NCI-H2081 (cell line): ENCODE measurements around the gene GNAZ.

ENCODE experiments used
- DNase-seq, 2 experiments: peaks; one replicate each; lab custom pipeline; 2025; lab: John Stamatoyannopoulos, UW

The GNAZ gene

DNA sequence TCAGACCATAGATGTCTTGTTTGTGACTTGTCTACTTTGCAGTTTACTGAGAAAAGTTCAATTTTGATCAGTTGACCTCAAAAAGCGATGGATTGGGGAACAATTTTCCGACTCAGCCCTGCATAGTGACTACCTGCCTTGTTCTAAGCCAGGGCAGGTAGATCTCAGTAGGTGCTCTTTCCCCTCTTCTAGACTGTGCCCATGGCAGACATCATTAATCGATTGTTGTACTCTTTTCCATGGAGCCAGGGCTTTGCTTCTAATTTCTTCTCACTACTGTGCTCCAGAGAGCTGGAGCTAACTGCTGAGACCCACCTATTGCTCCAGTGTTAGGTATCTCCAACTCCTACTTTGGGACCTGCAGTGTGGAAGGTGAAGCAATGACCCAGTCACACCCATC lies 84.8 kb downstream of the GNAZ start:
- DNase-seq, result no peak

GRCh38 chr22:23155831-23156230 lies 85.5 kb downstream of the GNAZ start:
- DNase-seq, result no peak

DNA sequence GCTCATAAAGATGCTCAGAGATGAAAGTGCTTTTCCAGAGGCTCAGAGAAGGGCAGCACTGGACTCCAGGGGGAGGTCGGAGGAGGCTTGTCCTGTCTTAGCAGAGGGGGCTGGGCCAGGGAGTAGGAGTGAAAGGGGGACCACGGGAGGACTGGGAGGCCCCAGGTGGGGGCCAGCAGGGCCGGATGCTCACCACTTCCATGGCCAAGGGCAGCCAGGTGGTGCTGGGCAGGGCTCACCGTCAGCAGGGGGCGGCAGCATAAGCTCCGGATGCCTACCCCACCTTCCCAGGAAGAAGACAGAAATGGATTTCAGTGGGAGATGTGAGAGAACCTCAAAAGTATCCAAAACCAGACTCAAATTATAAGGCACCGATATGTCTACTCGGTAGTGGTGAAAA lies 86.0 kb downstream of the GNAZ start:
- DNase-seq, result no peak

- DNase-seq, result no peak
These were observed 87.5 kb downstream of the GNAZ start for GRCh38 chr22:23157560-23158515.

GRCh38 chr22:23158516-23159290 lies 88.4 kb downstream of the GNAZ start:
- peak in 1 of 2 experiments; percentile 7 for DNase-seq

- DNase-seq, result no peak
These were observed 88.9 kb downstream of the GNAZ start for GRCh38 chr22:23159291-23159630.

DNA sequence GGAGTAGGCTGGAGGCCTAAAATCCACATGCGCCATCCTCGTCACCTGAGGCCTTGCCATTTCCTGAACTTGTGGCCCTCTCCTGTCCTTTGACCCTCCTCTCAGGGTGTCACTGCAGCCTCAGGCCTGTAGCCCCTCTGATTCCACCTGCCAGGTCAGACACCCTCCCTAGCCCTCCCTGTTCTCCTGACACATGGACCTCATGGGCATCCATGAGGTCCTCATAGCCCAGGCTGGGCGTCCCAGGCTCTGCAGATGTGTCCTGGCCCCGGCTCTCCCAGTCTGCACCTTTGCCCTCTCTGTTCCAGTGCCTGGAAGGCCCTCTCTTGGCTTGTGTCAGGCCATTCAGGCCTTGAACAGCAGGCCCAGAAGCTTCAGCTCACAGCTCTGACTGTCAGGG lies 90.7 kb downstream of the GNAZ start:
- no peak for DNase-seq

DNA sequence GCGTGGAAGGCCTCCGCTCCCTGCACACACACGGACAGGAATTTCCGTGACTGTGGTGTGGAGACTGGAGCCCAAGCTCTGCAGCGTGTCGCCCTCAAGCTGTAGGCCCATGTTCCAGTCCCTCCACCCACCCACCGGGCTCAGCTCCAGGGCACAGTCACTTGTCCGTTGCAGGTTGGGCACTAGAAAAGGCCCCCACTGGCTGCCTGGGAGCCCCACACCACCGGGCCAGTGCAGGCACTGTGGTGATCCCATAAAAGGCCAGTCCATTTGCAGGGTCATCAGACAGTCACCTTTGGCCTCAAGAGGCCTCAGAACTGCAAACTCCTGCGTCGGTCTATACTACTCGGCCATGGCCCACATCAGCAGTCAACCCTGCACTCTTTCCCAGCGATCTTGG lies 91.3 kb downstream of the GNAZ start:
- DNase-seq, result no peak

- peak in 1 of 2 experiments; percentile 6 for DNase-seq
These were observed 93.3 kb downstream of the GNAZ start for GRCh38 chr22:23163665-23164064.

GRCh38 chr22:23164091-23164490 lies 93.8 kb downstream of the GNAZ start:
- no peak for DNase-seq

DNA sequence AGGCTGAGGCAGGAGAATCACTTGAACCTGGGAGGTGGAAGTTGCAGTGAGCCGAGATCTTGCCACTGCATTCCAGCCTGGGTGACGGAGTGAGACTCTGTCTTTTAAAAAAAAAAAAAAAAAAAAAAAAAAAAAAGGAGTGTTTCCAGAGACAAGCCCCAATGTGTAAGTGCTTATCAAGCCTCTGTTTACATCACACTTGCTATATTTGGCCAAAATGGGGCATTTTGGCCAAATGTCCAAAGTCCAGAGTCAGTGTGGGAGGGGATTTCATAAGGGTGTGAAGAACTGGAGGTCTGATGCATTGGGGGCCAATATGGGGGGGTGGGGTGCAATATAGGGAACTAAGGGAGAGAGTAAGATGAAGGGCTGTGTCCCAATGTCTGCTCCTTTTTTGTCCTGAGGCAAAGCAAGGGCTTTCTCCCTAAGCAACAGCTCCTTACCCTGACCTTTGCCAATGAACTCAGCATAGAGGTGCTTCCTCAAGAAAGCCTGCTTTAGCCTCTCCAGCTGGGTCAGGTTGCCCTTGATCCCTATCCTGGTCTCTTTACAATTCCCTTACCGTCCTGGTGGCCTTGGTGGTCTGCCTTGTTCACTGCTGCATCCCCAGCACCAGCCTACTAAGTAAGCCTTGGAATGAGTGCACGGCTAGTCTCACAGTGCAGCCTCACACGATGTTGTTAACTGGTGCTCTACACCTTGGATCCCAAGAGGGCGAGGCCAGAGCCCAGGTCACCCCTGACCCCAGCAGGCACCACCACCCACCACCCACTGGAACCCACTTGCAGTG lies 95.9 kb downstream of the GNAZ start:
- DNase-seq, result no peak

GRCh38 chr22:23166841-23167616 lies 96.7 kb downstream of the GNAZ start:
- DNase-seq, result no peak

- DNase-seq, result no peak
These were observed 98.2 kb downstream of the GNAZ start for GRCh38 chr22:23168391-23169042.

DNA sequence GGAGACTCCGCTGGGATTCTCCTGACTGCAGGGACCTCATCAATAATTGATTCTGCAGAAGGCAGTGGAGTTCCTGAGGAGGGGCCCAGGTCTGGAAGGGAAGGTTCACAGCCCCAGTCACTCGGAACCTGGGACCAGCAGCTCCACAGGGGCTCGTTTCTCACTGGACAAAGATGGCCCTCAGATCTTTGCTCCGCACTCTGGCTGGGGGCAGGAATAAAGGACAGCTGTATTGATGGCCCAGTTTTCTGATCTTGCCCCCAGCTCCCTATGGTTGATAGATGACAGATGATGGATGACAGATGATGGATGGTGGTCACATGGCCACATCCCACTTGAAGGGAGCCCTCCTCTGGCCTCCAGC lies 98.7 kb downstream of the GNAZ start:
- DNase-seq, result no peak
